NCI-H187 treated with DMSO at 0.1 percent for 48 hours (cell line): Measurements from ENCODE around the gene CHRD.

Experiments used
- DNase-seq: peaks from one replicate; lab custom pipeline; 2025; lab: John Stamatoyannopoulos, UW

The CHRD gene

DNA sequence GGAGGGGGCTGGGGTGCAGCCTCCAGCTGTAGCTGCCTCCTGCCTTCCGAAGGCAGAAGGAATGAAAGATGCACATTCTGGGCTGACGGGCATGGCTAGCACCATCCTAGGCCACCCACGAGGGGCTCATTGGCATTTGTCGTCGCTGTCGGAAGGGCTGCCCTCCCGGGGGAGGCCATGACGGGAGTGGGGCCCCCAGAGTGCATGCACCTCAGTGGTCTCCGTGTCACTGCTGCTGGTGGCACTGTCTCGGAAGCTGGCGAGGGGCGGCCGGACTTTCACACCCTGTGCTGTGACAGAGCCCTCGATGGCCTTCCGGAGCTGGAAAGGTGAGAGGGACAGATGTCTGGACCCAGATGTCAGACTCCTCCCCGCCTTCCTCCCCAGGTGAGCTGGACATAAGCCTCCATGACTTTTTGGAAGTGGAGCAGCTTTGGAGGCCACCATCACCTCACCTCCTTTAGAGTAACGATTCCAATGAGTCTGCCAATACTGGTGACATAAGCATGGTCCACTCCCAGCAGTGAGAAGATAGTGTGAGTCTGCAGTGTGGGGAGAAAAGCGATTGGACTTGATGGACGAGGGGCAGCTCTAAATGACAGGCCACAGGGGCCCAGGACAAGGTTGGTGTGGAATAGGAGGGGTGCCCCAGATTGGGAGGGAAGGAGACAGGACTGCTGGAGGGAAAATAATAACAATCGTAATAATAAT is 33.2 kb upstream of the CHRD start:
- DNase-seq, result no peak

DNA sequence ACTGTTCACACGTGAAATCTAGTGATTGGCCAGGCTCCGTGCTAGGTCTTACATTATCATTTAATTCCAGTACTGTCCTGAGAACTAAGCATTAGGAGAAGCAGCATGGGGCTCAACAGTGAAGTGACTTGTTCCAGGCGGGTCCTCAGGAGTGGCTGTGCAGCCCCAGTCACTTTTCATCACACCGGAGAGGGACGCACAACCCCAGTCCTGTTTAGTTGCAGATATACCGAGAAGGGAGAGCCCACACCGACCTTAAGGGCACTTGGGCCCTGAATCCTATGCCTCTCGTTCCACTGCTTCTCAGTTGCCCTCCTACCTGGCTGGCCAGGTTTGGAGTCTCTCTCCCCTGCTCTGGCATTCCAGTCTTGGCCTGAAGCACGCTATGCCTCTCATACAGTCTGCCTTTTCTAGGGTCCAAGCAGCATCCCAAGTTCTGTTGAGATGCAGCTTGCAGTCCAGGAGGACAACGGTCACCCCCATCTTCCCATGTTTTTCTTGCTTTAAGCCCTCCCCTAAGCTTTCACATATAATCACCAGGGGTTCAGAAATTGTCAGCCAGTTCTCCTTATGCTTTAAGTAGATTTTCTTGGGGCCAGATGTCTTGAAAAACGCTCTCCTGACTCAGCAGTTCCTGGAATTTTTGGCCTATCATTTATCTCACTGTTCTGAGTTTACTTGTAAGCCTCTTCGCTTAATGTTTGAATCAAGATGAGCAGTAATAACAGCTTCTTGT is 32.4 kb upstream of the CHRD start:
- no peak for DNase-seq

DNA sequence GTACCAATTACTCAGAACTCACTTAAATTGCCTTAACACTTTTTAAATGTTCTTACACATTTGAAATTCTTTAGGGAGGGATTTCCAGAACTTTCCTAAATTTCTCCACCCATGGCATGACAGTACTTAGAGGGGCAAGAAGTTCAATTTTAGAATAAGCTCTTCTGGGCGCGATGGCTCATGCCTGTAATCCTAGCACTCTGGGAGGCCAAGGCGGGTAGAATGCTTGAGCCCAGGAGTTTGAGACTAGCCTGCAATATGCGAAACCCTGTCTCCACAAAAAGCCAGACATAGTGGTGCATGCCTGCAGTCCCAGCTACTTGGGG is 31.8 kb upstream of the CHRD start:
- no peak for DNase-seq

DNA sequence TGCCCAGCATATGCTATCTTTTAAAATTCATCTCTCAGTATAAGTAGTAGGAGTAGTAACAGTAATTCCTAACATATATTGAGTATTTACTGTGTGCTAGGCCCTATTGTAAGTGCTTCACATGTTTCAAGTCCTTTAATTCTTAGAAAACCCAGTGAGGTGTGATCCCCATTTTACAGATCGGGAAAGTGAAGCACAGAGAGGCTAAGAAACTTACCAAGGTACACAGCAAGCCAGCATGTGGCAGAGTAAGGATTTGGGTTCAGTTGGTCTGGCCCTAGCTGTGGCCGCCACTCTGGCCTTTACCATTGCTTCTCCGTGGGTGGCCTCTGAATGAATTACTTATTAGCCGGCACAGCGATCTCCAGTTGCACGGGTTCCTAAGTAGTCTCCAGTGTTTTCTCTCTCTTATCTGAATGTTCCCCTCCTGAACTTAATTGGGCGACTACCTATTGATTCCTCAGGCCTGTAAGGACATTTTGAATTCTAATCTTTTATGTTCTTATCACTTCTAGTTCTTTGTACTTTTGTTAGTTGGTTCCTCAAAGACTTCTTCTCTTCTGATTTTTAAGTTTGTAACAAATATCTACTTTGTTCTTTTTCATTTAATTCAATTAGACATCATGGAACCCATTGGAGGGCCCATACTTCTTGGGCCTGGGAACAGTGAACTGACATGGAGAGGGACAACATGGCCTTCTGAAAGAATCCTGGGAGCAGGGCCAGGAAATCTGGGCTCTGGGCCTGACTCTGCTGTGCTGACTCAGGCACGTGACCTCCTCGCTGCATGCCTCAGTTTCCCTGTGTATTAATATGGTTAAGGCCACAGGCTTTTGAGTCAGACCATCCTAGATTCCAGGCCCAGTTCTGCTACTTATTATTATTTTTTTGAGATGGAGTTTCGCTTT is 30.0 kb upstream of the CHRD start:
- no peak for DNase-seq

DNA sequence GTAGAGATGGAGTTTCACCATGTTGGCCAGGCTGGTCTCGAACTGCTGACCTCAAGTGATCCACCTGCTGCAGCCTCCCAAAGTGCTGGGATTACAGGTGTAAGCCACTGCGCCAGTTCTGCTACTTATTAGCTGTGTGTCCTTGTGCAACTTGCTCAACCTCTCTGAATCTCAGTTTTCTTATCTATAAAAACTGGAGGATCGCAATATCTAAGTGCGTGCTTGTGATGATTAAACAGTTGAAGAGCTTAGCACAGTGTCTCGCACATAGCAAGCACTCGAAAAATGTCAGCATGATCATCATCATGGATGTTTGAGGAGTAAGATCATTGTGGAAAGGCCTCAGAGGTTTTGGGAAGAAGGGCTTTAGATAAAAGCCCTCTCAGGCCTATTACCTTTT is 29.2 kb upstream of the CHRD start:
- DNase-seq, result no peak

DNA sequence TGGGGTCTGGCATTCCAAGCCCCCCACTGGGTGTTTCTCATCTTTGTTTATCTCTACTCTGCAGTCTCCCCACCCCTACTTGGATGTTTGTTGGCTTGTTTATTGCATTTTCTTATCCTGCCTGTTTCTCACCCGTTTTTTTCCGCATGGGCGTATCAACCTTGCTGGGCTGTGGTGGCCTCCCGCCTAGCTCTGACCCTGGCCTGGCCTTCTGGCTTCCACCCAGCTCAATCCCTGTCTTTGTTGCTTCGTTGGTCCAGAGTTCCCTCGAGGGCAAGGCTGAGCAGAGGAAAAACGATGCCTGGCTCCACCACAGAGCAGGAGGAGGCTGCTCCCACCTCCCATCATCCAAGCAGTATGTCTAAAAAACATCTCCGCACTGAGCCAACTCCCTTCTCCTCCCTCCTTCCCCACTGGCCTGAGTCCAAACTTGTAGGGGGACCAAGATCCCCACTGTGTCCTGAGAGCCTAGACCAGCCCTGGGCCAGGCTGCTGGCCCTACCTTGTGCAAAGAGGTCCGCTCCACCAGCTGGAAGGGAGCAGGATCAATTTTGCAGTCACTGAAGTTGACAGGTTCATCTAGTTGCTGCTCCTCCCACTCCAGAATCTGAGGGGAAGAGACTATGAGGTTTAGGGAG is 28.2 kb upstream of the CHRD start:
- no peak for DNase-seq

DNA sequence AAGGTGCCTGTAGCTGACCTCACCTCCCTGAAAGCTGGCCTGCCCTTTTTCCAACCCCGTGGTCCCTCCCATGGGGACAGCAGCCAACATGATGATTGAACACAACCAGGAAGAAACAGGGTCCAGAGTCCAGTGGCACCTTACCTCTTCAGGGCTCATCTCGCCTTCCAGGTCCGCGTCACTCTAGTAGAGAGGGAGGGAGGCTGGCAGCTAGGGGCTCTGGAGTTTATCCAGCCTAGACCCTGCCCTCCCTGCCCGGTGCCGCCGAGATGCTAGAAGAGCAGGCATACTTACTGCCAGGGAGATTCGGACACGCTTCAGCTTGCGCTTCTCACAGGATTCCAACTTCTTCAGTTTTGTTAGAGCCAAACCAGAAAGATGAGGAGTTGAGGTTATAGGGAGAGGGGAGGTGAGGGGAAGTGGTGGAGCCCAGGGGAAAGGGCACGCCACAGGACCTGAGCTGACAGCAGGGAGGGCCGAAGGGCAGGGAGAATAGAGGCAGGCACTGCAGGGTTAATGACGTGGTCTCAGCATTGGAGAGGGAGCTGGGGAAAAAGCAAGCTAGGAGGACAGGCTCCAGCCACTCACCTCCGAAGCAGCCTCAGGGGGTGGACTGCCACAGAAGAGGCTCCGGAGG is 27.6 kb upstream of the CHRD start:
- DNase-seq, result no peak

DNA sequence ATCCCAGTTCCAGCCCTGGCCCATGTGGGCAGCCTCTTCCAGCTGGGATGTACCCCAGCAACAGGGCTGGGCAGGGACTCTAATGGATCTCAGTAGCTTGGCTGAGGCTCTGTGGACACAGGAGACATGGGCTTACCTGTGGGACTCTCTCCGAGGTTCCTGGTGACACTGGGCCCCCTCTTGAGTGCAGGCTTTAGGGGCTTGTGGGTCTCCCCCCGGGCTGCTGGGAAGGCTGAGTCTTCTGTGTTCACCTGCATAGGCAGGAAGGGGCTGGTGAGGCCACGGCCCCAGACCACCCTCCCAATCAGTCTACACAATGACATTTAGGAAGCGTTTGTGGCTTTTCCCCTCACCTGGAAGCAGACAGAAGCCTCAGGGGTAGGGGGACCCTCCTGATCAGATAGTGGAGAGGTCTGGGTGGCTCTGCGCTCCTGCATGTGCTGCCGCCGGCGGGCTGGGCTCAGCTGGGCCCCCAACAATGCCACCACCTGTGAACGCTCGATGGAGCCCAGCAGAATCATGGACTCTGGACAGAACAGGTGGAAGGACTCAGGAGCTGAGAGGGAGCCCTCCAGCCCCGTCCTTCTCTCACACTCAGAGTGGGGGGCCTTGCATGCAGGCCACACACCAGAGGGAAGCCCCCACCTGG is 26.8 kb upstream of the CHRD start:
- DNase-seq, result no peak

DNA sequence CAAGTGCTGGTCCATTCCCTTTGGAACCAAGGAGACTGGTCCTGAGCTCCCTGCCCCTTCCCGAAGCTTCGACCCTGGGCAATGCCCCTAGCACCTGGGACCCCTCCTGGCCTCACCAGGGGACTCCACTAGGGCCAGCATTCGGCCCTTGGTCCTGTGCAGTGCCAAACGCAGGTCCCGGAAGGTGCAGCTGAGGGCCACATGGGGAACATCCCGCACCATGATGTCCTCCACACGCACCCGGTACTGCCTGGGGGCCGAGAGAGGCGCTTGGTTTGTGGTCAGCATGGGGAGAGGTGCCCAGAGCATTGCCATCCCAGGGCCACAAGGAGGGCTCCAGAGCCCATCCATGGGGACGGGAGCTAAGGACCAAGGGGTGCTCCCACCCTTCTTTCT is 26.3 kb upstream of the CHRD start:
- DNase-seq, result no peak

DNA sequence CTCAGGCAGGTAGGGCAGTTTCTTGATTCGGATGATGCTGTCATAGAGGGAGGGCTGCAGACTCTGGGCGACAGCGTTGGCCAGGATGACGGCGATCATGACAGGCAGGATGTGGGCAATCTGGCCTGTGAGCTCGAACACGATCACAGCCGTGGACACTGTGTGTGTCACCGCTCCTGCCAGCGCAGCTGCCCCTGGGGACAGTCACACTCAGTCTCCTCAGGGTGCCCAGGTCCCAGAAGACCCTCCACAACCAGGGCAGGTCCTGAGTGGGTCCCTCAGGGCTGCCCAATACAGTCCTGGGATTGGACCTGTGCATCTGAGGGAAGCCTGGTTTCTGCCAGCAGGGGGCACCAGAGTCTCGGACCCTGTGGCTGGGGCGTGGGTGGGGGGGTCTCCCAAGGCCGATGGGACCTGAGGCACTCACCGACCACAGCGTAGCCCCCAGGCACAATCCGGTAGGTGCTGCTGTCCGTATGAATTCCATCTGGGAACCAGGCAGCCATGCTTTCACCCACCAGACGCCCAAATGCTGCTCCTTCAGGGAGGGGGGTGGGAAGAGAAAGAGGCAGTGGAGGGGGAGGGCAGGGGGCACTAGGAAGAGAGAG is 25.6 kb upstream of the CHRD start:
- DNase-seq, result no peak

DNA sequence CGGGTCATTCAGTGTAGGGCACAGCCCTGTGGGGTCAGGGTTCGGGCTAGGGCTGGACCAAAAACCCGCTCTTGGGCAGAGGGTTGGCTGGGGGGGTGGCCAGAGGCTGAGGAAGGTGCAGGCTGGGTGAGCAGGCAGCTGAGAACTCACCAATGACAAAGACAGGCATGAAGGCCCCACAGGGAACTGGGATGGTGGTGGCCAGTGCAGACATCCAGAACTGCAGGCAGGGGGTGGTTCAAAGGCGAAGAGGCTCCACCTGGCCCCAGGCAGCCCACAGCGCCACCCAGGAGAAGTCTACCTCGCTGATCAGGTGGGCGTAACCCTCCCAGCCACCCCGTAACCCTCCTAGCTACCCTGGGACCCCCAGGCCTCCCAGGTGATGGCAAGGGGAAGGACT is 25.1 kb upstream of the CHRD start:
- no peak for DNase-seq

DNA sequence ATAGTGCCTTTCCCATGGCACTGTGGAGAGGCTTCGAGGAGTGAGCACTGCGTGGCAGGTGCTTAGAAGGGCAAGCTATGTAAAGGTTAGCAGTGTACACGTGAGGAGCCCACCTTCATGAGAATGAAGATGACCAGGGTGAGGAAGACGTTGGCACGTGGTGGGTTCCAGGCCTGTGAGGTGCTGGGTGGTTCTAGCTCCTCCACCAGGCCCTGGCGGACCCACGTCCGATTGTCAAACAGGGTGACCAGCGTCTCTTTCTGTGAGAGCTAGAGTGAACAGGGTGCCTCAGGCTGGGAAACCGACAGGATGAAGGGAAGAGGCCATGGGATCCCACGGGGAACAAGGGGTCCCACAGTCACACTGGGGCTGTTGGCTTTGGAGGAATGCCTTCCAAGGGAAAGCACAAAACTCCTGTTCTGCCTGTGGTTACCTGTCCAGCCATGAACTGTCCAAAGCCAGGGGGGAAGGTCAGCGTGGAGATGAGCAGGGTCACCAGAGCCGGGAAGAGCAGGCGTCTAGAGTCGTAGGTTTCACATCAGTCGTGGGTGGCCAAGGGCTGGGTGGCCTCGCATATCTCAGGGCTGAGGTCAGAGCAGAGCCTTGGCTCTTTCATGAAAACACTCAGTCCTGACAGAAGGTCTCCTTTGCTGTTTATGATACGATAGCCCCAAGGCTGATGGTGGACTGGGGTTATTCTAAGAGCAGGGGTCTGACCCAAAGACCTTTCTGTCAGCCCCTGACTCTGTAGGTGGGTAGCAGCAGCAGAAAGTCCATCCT is 24.4 kb upstream of the CHRD start:
- DNase-seq, result no peak

DNA sequence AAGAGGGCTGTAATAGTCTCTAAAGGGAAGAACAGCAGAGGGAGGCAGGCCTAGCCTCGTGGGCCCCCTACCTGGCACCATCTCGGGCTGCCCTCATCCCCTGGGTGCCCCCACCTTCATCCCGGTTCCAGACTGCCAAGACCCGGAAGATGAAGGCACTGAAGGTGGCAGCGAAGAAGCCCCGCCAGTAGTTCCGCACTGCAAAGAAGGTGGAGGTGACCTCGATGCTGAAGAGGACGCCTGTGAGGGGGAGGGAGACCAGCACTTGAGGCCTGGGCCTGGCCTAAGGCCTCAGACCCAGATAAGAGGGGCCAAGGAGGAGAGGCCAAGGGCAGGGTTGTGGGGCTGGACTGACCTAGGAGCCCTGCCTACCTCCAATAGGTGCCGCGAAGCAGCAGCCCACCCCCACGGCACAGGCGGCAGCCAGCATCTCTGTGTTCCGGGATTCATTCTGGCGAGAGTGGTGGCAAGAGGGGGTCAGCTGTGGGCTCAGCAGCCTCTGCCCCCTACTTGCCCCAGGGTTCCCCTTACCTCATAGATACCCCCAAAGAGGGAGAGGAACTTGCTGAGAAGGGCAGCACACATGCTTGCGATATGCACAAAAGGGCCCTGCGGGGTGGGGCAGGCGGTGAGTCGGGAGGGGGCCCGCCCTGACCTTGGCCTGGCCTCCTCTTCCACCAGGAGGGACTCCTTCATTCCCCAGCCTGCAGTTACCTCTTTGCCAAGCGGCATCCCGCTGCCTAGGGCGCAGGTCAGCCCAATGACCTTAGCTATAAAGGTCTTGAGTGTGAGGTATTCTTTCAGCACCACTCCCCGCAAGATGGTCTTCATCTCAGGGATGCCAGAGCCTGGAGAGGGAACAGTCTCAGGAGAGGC is 22.4 kb upstream of the CHRD start:
- DNase-seq, result no peak

DNA sequence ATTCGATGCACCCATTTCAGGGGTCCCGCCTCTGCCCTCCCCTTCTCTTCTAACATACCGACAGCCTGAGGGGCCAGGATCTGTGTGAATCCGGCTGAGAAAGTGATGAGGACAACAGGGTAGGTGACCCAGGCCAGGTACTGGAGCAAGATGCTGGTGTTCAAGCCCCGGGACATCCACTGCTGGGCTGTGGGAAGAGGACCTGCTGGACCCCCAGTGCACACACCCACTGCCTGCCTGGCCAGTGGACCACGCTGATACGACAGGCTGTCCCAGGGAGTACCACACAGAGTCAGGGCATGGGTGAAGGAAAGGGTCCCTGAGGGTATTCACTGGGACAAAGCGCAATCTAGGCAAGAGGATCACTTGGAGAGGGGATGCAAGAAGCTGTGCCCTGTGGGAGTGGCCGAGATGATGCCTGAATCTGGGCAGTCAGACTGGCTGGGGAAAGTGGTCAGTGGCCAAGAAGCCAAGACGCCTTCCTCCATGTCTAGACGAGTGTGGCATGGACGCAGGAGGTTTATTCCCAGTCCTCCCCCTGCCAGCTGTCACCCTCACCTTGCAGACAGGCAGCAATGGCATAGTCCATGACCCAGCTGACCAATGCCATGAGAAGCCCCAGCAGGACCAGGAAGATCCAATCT is 21.6 kb upstream of the CHRD start:
- no peak for DNase-seq

DNA sequence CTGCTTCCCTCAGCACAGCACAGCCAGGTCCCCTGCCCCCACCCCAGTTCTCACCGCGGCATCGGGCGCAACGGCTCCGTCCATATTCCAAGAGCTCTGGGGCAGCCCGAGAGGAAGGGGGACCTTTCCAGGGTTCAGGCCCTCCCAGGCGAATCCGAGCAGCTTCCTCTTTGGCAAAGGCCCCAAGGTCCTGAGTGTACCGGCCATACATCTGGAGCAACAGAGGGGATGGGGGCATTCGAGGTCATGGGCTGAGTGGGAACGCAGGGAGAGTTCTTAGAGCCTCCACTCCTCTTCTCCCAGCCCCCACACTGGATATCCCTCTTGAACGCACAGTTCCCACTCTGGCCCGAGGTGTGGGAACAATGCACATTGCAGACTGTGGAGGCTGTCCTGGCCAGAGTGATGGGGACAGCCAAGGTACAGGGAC is 20.9 kb upstream of the CHRD start:
- no peak for DNase-seq

DNA sequence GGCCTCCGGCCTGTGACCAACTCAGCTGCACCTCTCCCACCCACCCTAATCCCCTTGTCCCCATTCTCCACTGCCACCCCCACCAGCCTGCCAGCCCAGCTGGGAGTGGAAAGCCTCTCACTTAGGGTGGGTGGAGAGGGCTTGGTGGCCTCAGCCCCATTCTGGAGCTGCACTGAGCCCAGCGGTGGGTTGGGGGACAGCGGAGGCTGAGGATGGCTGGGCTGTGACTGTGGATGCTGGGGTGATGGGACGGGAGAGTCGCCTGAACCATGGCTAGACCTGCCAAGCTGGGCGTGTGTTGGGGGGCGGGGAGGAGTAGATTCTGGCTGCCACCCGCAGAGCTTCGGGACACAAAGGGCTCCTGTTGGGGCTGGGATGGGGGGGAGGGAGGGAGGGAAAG is 20.2 kb upstream of the CHRD start:
- DNase-seq, result no peak

DNA sequence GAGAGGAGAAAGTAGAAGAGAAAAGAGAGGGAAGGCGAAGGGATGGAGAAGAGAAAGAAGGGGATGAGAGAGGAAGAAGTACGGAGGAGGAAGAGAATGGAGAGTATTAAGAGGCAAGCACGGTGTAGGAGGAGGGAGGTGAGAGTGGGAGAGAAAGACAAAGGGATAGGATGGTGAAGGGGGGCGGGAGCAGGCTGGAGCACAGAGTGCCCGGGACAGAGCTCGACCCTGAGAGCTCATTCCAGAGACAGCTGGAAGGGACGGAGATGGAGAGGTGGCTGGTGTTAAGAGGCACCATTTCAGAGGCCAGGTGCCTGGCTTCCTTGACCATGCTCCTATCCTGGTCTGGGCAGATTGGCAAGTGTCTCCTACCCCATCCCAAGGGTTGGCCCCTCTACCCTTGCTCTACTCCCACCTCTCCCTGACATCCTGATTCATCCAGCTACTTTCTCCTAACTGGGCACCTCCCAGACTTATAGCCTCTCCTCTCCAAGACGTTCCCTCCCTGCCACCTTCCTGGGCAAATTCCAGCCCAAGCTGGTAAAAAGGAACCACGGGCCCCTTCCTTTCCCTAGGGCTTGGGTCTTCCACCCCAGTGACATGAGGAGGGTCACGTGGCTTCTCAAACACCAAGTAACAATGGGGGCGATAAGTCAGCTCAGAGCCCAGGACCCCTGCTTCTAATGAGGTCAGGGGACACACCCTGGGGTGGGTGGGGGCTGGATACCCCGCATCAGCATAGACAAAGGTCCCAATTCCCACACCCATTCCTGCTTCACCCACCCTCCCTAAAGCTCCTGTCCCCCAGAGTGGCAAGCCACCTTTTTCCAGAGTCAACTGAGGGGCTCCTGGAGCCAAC is 19.6 kb upstream of the CHRD start:
- no peak for DNase-seq
